ENCODE measurements around the gene KLHL22.

The KLHL22 gene

DNA sequence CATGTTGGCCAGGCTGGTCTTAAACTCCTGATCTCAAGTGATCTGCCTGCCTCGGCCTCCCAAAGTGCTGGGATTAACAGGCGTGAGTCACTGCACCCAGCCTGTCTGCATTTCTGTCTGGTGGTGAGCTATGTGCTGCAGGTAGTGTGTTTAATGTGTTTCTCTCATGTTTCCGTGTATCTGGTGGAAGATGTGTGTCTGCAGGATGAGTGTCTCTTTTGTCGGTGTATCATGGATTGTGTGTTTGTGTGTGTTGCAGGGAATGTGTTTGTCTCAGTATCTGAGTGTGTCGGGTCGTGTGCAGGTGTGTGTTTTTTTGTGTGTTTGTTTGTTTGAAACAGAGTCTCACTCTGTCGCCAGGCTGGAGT, 74.1 kb downstream of the KLHL22 start:
- H3K27me3 ChIP-seq (replicated peaks; ENCODE audit: insufficient read depth, low read length) = peaks cover 30% of the 10 kb centered on the region
- H3K4me3 ChIP-seq (ENCODE audit: low read length) = no peak overlapping the region
- no peak overlapping the region for H2AFZ ChIP-seq (ENCODE audit: low read length)
- no peaks in the 10 kb centered on the region for H3K36me3 ChIP-seq (replicated peaks; ENCODE audit: insufficient read depth, low read length)
- no peaks in the 10 kb centered on the region for H3K9me2 ChIP-seq (replicated peaks; ENCODE audit: insufficient read depth, low read length)
- no peak for DNase-seq
- H3K79me2 ChIP-seq (ENCODE audit: low read length) = no peaks in the 10 kb centered on the region
- TF ChIP-seq EZH2phosphoT487 (IDR thresholded peaks at IDR 0.05; ENCODE audit: low read length) (no peak), EZH2 (optimal IDR thresholded peaks at IDR 0.05; ENCODE audit: low read depth, low read length) (no peak)
- TF ChIP-seq, protein P1, sequence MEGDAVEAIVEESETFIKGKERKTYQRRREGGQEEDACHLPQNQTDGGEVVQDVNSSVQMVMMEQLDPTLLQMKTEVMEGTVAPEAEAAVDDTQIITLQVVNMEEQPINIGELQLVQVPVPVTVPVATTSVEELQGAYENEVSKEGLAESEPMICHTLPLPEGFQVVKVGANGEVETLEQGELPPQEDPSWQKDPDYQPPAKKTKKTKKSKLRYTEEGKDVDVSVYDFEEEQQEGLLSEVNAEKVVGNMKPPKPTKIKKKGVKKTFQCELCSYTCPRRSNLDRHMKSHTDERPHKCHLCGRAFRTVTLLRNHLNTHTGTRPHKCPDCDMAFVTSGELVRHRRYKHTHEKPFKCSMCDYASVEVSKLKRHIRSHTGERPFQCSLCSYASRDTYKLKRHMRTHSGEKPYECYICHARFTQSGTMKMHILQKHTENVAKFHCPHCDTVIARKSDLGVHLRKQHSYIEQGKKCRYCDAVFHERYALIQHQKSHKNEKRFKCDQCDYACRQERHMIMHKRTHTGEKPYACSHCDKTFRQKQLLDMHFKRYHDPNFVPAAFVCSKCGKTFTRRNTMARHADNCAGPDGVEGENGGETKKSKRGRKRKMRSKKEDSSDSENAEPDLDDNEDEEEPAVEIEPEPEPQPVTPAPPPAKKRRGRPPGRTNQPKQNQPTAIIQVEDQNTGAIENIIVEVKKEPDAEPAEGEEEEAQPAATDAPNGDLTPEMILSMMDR (IDR thresholded peaks at IDR 0.05; ENCODE audit: low read length) = no peak
- no peak overlapping the region for H3K27ac ChIP-seq (ENCODE audit: low read length)
- no peaks in the 10 kb centered on the region for H3K9me3 ChIP-seq (replicated peaks; ENCODE audit: insufficient read depth, low read length)
- no peaks in the 10 kb centered on the region for H3F3A ChIP-seq (ENCODE audit: insufficient read depth, low read length)
- no peaks in the 10 kb centered on the region for H4K20me1 ChIP-seq (ENCODE audit: insufficient read depth, low read length)
- H3K4me1 ChIP-seq (ENCODE audit: low read length) = no peaks in the 10 kb centered on the region
- H3K4me2 ChIP-seq (ENCODE audit: low read depth, low read length) = no peak overlapping the region
- no peak overlapping the region for H3K9ac ChIP-seq (ENCODE audit: low read length)

DNA sequence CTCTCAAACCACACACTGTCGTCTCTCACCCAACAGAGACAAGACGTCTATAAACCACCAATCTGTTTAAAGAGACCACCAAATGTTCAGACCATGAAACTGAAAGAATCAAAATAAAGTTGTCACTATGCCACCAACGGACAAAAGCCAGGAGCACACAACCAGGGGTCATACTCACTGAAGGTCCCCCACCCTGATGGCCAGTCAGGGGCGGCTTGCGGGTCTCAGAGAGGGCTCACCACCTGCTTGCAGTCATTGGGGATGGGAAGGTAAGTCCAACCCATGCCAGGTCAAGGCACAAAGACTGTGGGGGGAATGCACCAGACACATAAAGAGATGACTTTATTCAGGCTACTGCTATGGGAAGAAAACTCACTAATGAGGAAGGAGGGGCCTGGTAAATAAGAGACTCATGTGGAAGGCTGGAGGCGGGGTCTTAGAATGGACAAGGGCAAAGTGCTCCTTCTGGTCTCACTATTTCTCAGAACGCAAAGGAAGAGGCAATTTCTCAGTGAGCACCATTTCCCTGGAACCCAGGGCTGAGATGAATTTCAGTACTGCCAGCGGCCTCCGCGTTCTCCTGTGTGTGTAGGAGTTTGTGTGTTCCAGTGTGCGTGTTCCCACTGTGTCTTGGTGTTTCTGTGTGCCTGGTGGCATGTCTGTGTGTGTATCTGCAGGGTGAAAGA, 75.3 kb downstream of the KLHL22 start:
- H3K9ac ChIP-seq (ENCODE audit: low read length) = no peak overlapping the region
- no peaks in the 10 kb centered on the region for H3K4me1 ChIP-seq (ENCODE audit: low read length)
- peaks cover 22% of the 10 kb centered on the region for H3K27me3 ChIP-seq (replicated peaks; ENCODE audit: insufficient read depth, low read length)
- no peaks in the 10 kb centered on the region for H3K9me2 ChIP-seq (replicated peaks; ENCODE audit: insufficient read depth, low read length)
- DNase-seq = no peak
- no peaks in the 10 kb centered on the region for H3K36me3 ChIP-seq (replicated peaks; ENCODE audit: insufficient read depth, low read length)
- no peaks in the 10 kb centered on the region for H3K79me2 ChIP-seq (ENCODE audit: low read length)
- no peaks in the 10 kb centered on the region for H3F3A ChIP-seq (ENCODE audit: insufficient read depth, low read length)
- no peak overlapping the region for H2AFZ ChIP-seq (ENCODE audit: low read length)
- H4K20me1 ChIP-seq (ENCODE audit: insufficient read depth, low read length) = no peaks in the 10 kb centered on the region
- no peak overlapping the region for H3K4me2 ChIP-seq (ENCODE audit: low read depth, low read length)
- H3K27ac ChIP-seq (ENCODE audit: low read length) = no peak overlapping the region
- no peaks in the 10 kb centered on the region for H3K9me3 ChIP-seq (replicated peaks; ENCODE audit: insufficient read depth, low read length)
- no peak overlapping the region for H3K4me3 ChIP-seq (ENCODE audit: low read length)
- TF ChIP-seq, protein P1 (IDR thresholded peaks at IDR 0.05; ENCODE audit: low read length) = no peak
- TF ChIP-seq EZH2 (optimal IDR thresholded peaks at IDR 0.05; ENCODE audit: low read depth, low read length) (no peak), EZH2phosphoT487 (IDR thresholded peaks at IDR 0.05; ENCODE audit: low read length) (no peak)

DNA sequence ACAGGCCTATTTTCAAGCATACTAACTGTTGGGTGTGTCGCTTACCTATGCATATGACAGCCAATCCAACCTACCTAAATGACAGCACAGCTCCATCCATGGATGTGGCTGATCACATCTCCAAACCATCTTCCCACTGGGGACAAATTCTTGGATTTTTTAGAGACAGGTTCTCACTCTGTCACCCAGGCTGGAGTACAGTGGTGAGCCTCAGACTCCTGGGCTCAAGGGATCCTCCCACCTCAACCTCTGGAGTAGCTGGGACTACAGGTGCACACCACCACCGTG, 76.0 kb downstream of the KLHL22 start:
- H3K4me3 ChIP-seq (ENCODE audit: low read length) = no peak overlapping the region
- H3K27me3 ChIP-seq (replicated peaks; ENCODE audit: insufficient read depth, low read length) = peaks cover 18% of the 10 kb centered on the region
- no peak overlapping the region for H3K9ac ChIP-seq (ENCODE audit: low read length)
- no peak for DNase-seq
- no peak for TF ChIP-seq EZH2phosphoT487 (IDR thresholded peaks at IDR 0.05; ENCODE audit: low read length)
- TF ChIP-seq EZH2 (optimal IDR thresholded peaks at IDR 0.05; ENCODE audit: low read depth, low read length) = no peak
- TF ChIP-seq, protein P1 (IDR thresholded peaks at IDR 0.05; ENCODE audit: low read length) = no peak
- no peak overlapping the region for H3K4me2 ChIP-seq (ENCODE audit: low read depth, low read length)
- H3K9me3 ChIP-seq (replicated peaks; ENCODE audit: insufficient read depth, low read length) = no peaks in the 10 kb centered on the region
- H4K20me1 ChIP-seq (ENCODE audit: insufficient read depth, low read length) = no peaks in the 10 kb centered on the region
- no peak overlapping the region for H3K27ac ChIP-seq (ENCODE audit: low read length)
- no peak overlapping the region for H2AFZ ChIP-seq (ENCODE audit: low read length)
- H3K79me2 ChIP-seq (ENCODE audit: low read length) = no peaks in the 10 kb centered on the region
- no peaks in the 10 kb centered on the region for H3F3A ChIP-seq (ENCODE audit: insufficient read depth, low read length)
- no peaks in the 10 kb centered on the region for H3K4me1 ChIP-seq (ENCODE audit: low read length)
- H3K36me3 ChIP-seq (replicated peaks; ENCODE audit: insufficient read depth, low read length) = no peaks in the 10 kb centered on the region
- no peaks in the 10 kb centered on the region for H3K9me2 ChIP-seq (replicated peaks; ENCODE audit: insufficient read depth, low read length)
